ENCODE measurements around the gene GPR142.
A peak's percentile ranks its signal among the peaks of the same experiment; 100 is the strongest.

- TF ChIP-seq POLR2A (IDR thresholded peaks at IDR 0.05; ENCODE audit: control extremely low read depth in 1 of 2, low read depth in 2 of 2, low read length in 2 of 2) = no peak
- TF ChIP-seq, protein P1, sequence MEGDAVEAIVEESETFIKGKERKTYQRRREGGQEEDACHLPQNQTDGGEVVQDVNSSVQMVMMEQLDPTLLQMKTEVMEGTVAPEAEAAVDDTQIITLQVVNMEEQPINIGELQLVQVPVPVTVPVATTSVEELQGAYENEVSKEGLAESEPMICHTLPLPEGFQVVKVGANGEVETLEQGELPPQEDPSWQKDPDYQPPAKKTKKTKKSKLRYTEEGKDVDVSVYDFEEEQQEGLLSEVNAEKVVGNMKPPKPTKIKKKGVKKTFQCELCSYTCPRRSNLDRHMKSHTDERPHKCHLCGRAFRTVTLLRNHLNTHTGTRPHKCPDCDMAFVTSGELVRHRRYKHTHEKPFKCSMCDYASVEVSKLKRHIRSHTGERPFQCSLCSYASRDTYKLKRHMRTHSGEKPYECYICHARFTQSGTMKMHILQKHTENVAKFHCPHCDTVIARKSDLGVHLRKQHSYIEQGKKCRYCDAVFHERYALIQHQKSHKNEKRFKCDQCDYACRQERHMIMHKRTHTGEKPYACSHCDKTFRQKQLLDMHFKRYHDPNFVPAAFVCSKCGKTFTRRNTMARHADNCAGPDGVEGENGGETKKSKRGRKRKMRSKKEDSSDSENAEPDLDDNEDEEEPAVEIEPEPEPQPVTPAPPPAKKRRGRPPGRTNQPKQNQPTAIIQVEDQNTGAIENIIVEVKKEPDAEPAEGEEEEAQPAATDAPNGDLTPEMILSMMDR (IDR thresholded peaks at IDR 0.05; ENCODE audit: control extremely low read depth in 1 of 3, insufficient read depth in 1 of 3, low read depth in 1 of 3, low read length in 3 of 3) = peak; percentile 70 to 94 (median 75)
- TF ChIP-seq EZH2 (IDR thresholded peaks at IDR 0.05; ENCODE audit: low read depth, low read length, severe bottlenecking) = peak; percentile 31
- TF ChIP-seq POLR2AphosphoS5 (IDR thresholded peaks at IDR 0.05; ENCODE audit: low read depth, low read length) = no peak
- peak; percentile 100 for TF ChIP-seq MAX (IDR thresholded peaks at IDR 0.05)
Observed at GRCh38 chr17:74351552-74352210, 15.6 kb upstream of the GPR142 start.

All from H1 (cell line).